Neural crest cell (in vitro differentiated cells): ENCODE data around the gene EYA4. TPM values are rescaled to one million over a fixed set of nuclear protein-coding genes. Genes with fewer than 3 reads are reported as not detected.
A peak's percentile ranks its signal among the peaks of the same experiment; 100 is the strongest.

Source experiments
- DNase-seq: peaks from one replicate; pipeline ENCODE4 v3.0.0; 2021; ENCODE audit warnings: low read depth, mixed read lengths, low spot score
- H3K27ac Mint-ChIP-seq: one replicate; pipeline ENCODE4 v1.8.0; 2021; ENCODE audit warnings: mild to moderate bottlenecking, mixed read lengths; ENCODE audit not compliant: unreplicated experiment
- H3K27me3 Mint-ChIP-seq: 2 replicates; pipeline ENCODE4 v1.8.0; 2021; ENCODE audit warnings: low read depth, mild to moderate bottlenecking, mixed read lengths
- H3K36me3 Mint-ChIP-seq: 2 replicates; pipeline ENCODE4 v1.8.0; 2021; ENCODE audit warnings: low read depth, mild to moderate bottlenecking, mixed read lengths
- H3K4me1 Mint-ChIP-seq: 2 replicates; pipeline ENCODE4 v1.8.0; 2021; ENCODE audit warnings: mixed read lengths
- H3K4me3 Mint-ChIP-seq: one replicate; pipeline ENCODE4 v1.8.0; 2021; ENCODE audit warnings: mild to moderate bottlenecking, mixed read lengths
- H3K9me3 Mint-ChIP-seq: 2 replicates; pipeline ENCODE4 v1.8.0; 2021; ENCODE audit warnings: mixed read lengths
- total RNA-seq: library from RNA; stranded (reverse); gene quantifications from 2 replicates; pipeline ENCODE4 v1.2.1, GENCODE V29; 2021
- TF ChIP-seq, protein P1 (sequence below): fragments of 200-600 bp; sonication (generic); conservative IDR thresholded peaks from 2 replicates; pipeline ENCODE4 v1.5.0; 2021; ENCODE audit warnings: antibody characterized with exemption, mild to moderate bottlenecking

EYA4 gene
- total RNA-seq, 1 donor from 2014 or later: 1.6 TPM

DNA sequence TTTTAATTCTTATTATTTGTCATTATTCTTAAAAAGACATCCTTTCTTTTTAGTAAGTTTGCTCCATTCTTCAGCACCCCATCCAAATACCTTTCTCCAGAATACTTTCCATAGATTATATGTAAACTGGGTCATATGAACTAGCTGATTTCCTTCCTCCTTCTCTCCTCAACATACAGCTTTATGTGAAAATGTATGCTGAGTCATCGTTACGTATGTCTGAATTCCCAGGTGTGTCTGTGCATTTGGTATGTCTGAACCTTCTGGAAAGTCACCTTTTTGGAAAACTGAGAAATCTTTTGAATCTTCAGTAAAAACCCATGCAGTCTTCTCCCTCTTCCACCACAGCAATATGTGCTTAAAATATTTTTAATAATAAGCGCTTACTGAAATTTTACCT is 264.5 kb downstream of the EYA4 start:
- Mint-ChIP-seq H3K9me3 (no peaks in the 10 kb centered on the region), H3K27me3 (no peaks in the 10 kb centered on the region), H3K27ac (no peak overlapping the region), H3K4me1 (peaks cover 4% of the 10 kb centered on the region), H3K36me3 (no peaks in the 10 kb centered on the region), H3K4me3 (no peak overlapping the region)
- TF ChIP-seq, protein P1, sequence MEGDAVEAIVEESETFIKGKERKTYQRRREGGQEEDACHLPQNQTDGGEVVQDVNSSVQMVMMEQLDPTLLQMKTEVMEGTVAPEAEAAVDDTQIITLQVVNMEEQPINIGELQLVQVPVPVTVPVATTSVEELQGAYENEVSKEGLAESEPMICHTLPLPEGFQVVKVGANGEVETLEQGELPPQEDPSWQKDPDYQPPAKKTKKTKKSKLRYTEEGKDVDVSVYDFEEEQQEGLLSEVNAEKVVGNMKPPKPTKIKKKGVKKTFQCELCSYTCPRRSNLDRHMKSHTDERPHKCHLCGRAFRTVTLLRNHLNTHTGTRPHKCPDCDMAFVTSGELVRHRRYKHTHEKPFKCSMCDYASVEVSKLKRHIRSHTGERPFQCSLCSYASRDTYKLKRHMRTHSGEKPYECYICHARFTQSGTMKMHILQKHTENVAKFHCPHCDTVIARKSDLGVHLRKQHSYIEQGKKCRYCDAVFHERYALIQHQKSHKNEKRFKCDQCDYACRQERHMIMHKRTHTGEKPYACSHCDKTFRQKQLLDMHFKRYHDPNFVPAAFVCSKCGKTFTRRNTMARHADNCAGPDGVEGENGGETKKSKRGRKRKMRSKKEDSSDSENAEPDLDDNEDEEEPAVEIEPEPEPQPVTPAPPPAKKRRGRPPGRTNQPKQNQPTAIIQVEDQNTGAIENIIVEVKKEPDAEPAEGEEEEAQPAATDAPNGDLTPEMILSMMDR: no peak
- DNase-seq: no peak

DNA sequence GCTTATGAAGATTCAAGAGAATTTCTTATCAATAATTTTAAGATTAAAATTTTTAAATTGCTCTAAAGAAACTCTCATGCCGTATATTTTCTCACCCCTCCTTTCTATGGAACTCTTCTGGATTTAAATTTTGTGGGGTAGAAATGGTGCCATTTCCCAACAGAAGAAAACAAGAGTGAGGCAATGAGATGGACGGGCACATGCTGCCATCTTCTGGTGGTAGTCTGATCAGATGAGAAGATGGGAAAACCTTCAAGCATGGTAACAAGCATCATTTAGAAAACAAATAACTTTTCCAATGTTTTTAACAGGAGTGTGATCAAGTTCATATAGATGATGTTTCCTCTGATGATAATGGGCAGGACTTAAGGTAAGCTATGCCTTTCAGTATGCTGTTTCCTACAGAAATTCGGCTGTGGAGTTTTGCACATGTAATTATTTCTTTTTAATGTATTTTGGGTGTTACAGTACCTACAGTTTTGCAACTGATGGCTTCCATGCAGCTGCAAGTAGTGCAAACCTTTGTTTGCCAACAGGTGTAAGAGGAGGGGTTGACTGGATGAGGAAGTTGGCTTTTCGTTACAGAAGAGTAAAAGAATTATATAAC is 271.4 kb downstream of the EYA4 start:
- TF ChIP-seq, protein P1: peak; percentile 90
- Mint-ChIP-seq H3K4me3 (no peak overlapping the region), H3K4me1 (no peaks in the 10 kb centered on the region), H3K27ac (no peak overlapping the region), H3K9me3 (no peaks in the 10 kb centered on the region), H3K27me3 (peaks cover 5% of the 10 kb centered on the region), H3K36me3 (no peaks in the 10 kb centered on the region)
- peak; percentile 51 for DNase-seq

DNA sequence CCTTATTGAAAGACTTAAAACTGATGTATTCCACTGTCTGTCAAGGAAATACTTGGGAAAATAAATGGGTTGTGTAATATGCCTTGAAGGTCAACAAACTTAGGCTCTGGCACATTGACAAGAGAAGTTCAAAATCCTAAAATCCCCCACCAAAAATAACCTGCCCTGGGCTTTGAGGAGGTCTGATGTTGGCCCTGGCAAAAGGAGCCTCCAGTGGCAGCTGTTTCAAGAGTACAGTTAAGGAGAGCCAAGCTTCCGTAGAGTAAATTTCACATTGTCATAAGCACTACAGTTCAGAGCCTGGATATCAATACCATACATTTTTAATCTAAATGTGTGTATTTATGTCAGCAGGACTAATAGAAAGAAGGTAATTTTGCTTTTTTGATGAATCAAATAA is 282.7 kb downstream of the EYA4 start:
- Mint-ChIP-seq H3K27ac (no peak overlapping the region), H3K4me1 (no peaks in the 10 kb centered on the region)

GRCh38 chr6:133526436-133526835 is 285.3 kb downstream of the EYA4 start:
- Mint-ChIP-seq H3K9me3 (no peaks in the 10 kb centered on the region), H3K27me3 (no peaks in the 10 kb centered on the region), H3K4me1 (no peaks in the 10 kb centered on the region), H3K4me3 (no peak overlapping the region), H3K36me3 (no peaks in the 10 kb centered on the region), H3K27ac (no peak overlapping the region)
- DNase-seq: no peak
- TF ChIP-seq, protein P1: no peak

More for the DNA sequence above, 282.7 kb downstream of the EYA4 start:
- TF ChIP-seq, protein P1: no peak
- Mint-ChIP-seq H3K36me3 (no peaks in the 10 kb centered on the region), H3K4me3 (no peak overlapping the region), H3K9me3 (no peaks in the 10 kb centered on the region), H3K27me3 (no peaks in the 10 kb centered on the region)
- DNase-seq: no peak

GRCh38 chr6:133528566-133528965 is 287.4 kb downstream of the EYA4 start:
- no peak overlapping the region for H3K27ac Mint-ChIP-seq
- no peaks in the 10 kb centered on the region for H3K36me3 Mint-ChIP-seq
- H3K27me3 Mint-ChIP-seq: no peaks in the 10 kb centered on the region
- no peak for DNase-seq
- no peaks in the 10 kb centered on the region for H3K9me3 Mint-ChIP-seq
- no peaks in the 10 kb centered on the region for H3K4me1 Mint-ChIP-seq
- TF ChIP-seq, protein P1: no peak
- no peak overlapping the region for H3K4me3 Mint-ChIP-seq

DNA sequence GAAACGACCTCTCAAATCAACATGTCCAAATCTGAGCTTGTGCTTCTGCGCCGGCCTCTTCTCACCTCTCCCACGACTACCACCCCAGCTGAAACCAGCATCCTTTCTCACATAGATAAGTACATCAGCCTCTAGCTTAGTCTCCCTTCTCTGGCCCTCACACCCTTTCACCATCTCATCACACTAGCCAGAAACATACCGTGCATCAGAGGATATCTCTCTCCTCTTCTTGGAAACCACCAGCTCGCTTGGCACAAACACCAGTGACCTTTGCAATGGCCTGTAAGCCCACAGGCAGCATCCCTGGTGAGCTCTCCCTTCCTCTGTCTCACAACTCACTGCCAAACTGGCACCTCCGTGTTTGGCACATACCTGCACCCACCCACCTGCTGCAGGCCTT is 291.8 kb downstream of the EYA4 start:
- no peak overlapping the region for H3K4me3 Mint-ChIP-seq
- DNase-seq: no peak
- H3K27me3 Mint-ChIP-seq: no peaks in the 10 kb centered on the region
- no peak overlapping the region for H3K27ac Mint-ChIP-seq
- no peaks in the 10 kb centered on the region for H3K4me1 Mint-ChIP-seq
- H3K36me3 Mint-ChIP-seq: no peaks in the 10 kb centered on the region
- TF ChIP-seq, protein P1: no peak
- H3K9me3 Mint-ChIP-seq: no peaks in the 10 kb centered on the region
